H9 (cell line): Measurements from ENCODE around the gene KIAA1958. TPM values are rescaled to one million over a fixed set of nuclear protein-coding genes. Genes with fewer than 3 reads are reported as not detected.

Source experiments
- DNase-seq: peaks from one replicate; pipeline ENCODE4 v3.0.0-alpha.2; 2017
- H2AFZ ChIP-seq: one replicate; pipeline ENCODE4 v1.6.1; 2013; ENCODE audit warnings: mild to moderate bottlenecking, low read length, control low read depth, moderate library complexity
- H2AK5ac ChIP-seq: 2 replicates; pipeline ENCODE4 v1.6.1; 2013; ENCODE audit warnings: low read length, control low read depth, mixed read lengths; ENCODE audit not compliant: insufficient read length
- H2BK120ac ChIP-seq: one replicate; pipeline ENCODE4 v1.6.1; 2013; ENCODE audit warnings: low read depth, mild to moderate bottlenecking, low read length, control low read depth, inconsistent platforms; ENCODE audit not compliant: poor library complexity, severe bottlenecking
- H2BK12ac ChIP-seq: 2 replicates; pipeline ENCODE4 v1.6.1; 2013; ENCODE audit warnings: low read length, control low read depth, mixed read lengths, low read depth; ENCODE audit not compliant: insufficient read length
- H2BK15ac ChIP-seq: 2 replicates; pipeline ENCODE4 v1.6.1; 2013; ENCODE audit warnings: low read depth, low read length, control low read depth
- H2BK20ac ChIP-seq: one replicate; pipeline ENCODE4 v1.6.1; 2013; ENCODE audit warnings: low read depth, mild to moderate bottlenecking, low read length, control low read depth, inconsistent platforms; ENCODE audit not compliant: poor library complexity, severe bottlenecking
- H2BK5ac ChIP-seq: 2 replicates; pipeline ENCODE4 v1.6.1; 2013; ENCODE audit warnings: low read length, control low read depth, mixed read lengths; ENCODE audit not compliant: insufficient read length
- H3K14ac ChIP-seq: 2 replicates; pipeline ENCODE4 v1.6.1; 2013; ENCODE audit warnings: low read length, control low read depth; ENCODE audit not compliant: insufficient read depth
- H3K18ac ChIP-seq: 2 replicates; pipeline ENCODE4 v1.6.1; 2013; ENCODE audit warnings: low read depth, mild to moderate bottlenecking, mixed read lengths, low read length, control low read depth; ENCODE audit not compliant: insufficient read length
- H3K23ac ChIP-seq: 2 replicates; pipeline ENCODE4 v1.6.1; 2013; ENCODE audit warnings: low read length, control low read depth, mixed read lengths, low read depth; ENCODE audit not compliant: insufficient read length
- H3K23me2 ChIP-seq: 2 replicates; pipeline ENCODE4 v1.6.1; 2013; ENCODE audit warnings: low read depth, mild to moderate bottlenecking, mixed read lengths, low read length, control low read depth; ENCODE audit not compliant: insufficient read length, poor library complexity, severe bottlenecking
- H3K27ac ChIP-seq: 2 replicates; pipeline ENCODE4 v1.5.1; 2013; ENCODE audit warnings: low read length, control low read depth, mixed read lengths, low read depth; ENCODE audit not compliant: insufficient read length
- H3K27me3 ChIP-seq: 2 replicates; pipeline ENCODE4 v1.6.1; 2013; ENCODE audit warnings: low read length, control low read depth, inconsistent platforms; ENCODE audit not compliant: insufficient read depth
- H3K4ac ChIP-seq: 2 replicates; pipeline ENCODE4 v1.6.1; 2013; ENCODE audit warnings: low read depth, mild to moderate bottlenecking, control low read depth, inconsistent platforms, low read length, moderate library complexity
- H3K4me1 ChIP-seq: 2 replicates; pipeline ENCODE4 v1.6.1; 2013; ENCODE audit warnings: low read length, control low read depth, inconsistent platforms; ENCODE audit not compliant: insufficient read depth
- H3K4me2 ChIP-seq: 2 replicates; pipeline ENCODE4 v1.6.1; 2013; ENCODE audit warnings: low read length, control low read depth, mixed read lengths; ENCODE audit not compliant: insufficient read length, insufficient read depth
- H3K56ac ChIP-seq: 2 replicates; pipeline ENCODE4 v1.6.1; 2013; ENCODE audit warnings: low read depth, mild to moderate bottlenecking, mixed read lengths, low read length, control low read depth; ENCODE audit not compliant: insufficient read length
- H3K79me1 ChIP-seq: 2 replicates; pipeline ENCODE4 v1.6.1; 2013; ENCODE audit warnings: low read depth, mild to moderate bottlenecking, moderate library complexity, low read length, control low read depth, inconsistent platforms; ENCODE audit not compliant: insufficient read depth, poor library complexity, severe bottlenecking
- H3K79me2 ChIP-seq: 2 replicates; pipeline ENCODE4 v1.6.1; 2013; ENCODE audit warnings: low read length, control low read depth, inconsistent platforms; ENCODE audit not compliant: insufficient read depth
- H3K9ac ChIP-seq: 2 replicates; pipeline ENCODE4 v1.6.1; 2013; ENCODE audit warnings: low read length, control low read depth, mixed read lengths; ENCODE audit not compliant: insufficient read length; ENCODE audit errors: extremely low read depth
- H3K9me3 ChIP-seq: one replicate; pipeline ENCODE4 v1.6.1; 2013; ENCODE audit warnings: low read depth, low read length, inconsistent platforms; ENCODE audit not compliant: control insufficient read depth
- H3T11ph ChIP-seq: one replicate; pipeline ENCODE4 v1.6.1; 2013; ENCODE audit warnings: mild to moderate bottlenecking, low read length, control low read depth, inconsistent platforms
- H4K20me1 ChIP-seq: one replicate; pipeline ENCODE4 v1.6.1; 2013; ENCODE audit not compliant: control insufficient read depth, insufficient read length, insufficient read depth
- H4K5ac ChIP-seq: 2 replicates; pipeline ENCODE4 v1.6.1; 2013; ENCODE audit warnings: low read depth, mild to moderate bottlenecking, mixed read lengths, low read length, control low read depth; ENCODE audit not compliant: insufficient read length
- H4K8ac ChIP-seq: replicated peaks from 2 replicates; pipeline ENCODE4 v1.6.1; 2013; ENCODE audit warnings: low read length, control low read depth, mixed read lengths, low read depth; ENCODE audit not compliant: insufficient read length
- H4K91ac ChIP-seq: 2 replicates; pipeline ENCODE4 v1.6.1; 2013; ENCODE audit warnings: low read depth, mild to moderate bottlenecking, moderate library complexity, mixed read lengths, low read length, control low read depth; ENCODE audit not compliant: insufficient read length
- H3K27ac Mint-ChIP-seq, 3 experiments: 2 replicates in 2 of 3; 3 replicates in 1 of 3; pipeline ENCODE4 v1.8.0; 2020 to 2021; ENCODE audit warnings: mixed read lengths in 3 of 3, mild to moderate bottlenecking in 1 of 3, moderate library complexity in 1 of 3
- H3K27me3 Mint-ChIP-seq: 2 replicates; pipeline ENCODE4 v1.8.0; 2021; ENCODE audit warnings: low read depth, mild to moderate bottlenecking, moderate library complexity, mixed read lengths
- H3K36me3 Mint-ChIP-seq, 3 experiments: 2 replicates in 2 of 3; 3 replicates in 1 of 3; pipeline ENCODE4 v1.8.0; 2020 to 2021; ENCODE audit warnings: low read depth in 3 of 3, mixed read lengths in 3 of 3; ENCODE audit not compliant: insufficient read depth in 1 of 3
- H3K4me1 Mint-ChIP-seq, 2 experiments: 2 replicates each; pipeline ENCODE4 v1.8.0; 2020; ENCODE audit warnings: mixed read lengths in 2 of 2
- H3K4me3 Mint-ChIP-seq, 2 experiments: 2 replicates in 1 of 2; 3 replicates in 1 of 2; pipeline ENCODE4 v1.8.0; 2020 to 2021; ENCODE audit warnings: mild to moderate bottlenecking in 2 of 2, mixed read lengths in 2 of 2, moderate library complexity in 1 of 2
- H3K9me3 Mint-ChIP-seq, 2 experiments: 2 replicates in 1 of 2; 3 replicates in 1 of 2; pipeline ENCODE4 v1.8.0; 2020; ENCODE audit warnings: mild to moderate bottlenecking in 2 of 2, mixed read lengths in 2 of 2, moderate library complexity in 1 of 2
- CTCF ChIP-seq: fragments of 200-600 bp; sonication (generic); conservative IDR thresholded peaks from 3 replicates; pipeline ENCODE4 v1.8.0; 2021; ENCODE audit warnings: antibody characterized with exemption, mild to moderate bottlenecking
- WGBS: extraction: QIAGEN DNeasy Blood & Tissue Kit; methylation state at CpG from one replicate; pipeline ENCODE4 v1.1.7; 2013; ENCODE audit warnings: missing lambda C conversion rate, low lambda C conversion rate, mixed read lengths; ENCODE audit not compliant: insufficient read length; ENCODE audit errors: extremely low coverage; 5-methylcytosine and 5-hydroxymethylcytosine counted together
- total RNA-seq: library from RNA; stranded (reverse); gene quantifications from 2 replicates; pipeline ENCODE4 v1.2.1, GENCODE V29; 2021

The KIAA1958 gene
- total RNA-seq, 1 experiment from 2014 or later = 34.0 TPM

- Histone ChIP-seq H2AFZ (no peak overlapping the region), H4K20me1 (no peaks in the 10 kb centered on the region), H3T11ph (no peak overlapping the region), H3K27me3 (no peaks in the 10 kb centered on the region), H3K9ac (no peak overlapping the region), H3K4me2 (no peak overlapping the region), H3K18ac (no peak overlapping the region), H3K79me1 (peaks cover 4% of the 10 kb centered on the region), H3K23me2 (no peaks in the 10 kb centered on the region), H2AK5ac (no peak overlapping the region), H3K79me2 (peaks cover 8% of the 10 kb centered on the region; the same call in 1 of the 2 replicates), H2BK120ac (no peak overlapping the region), H2BK5ac (no peak overlapping the region), H4K5ac (no peak overlapping the region), H3K56ac (no peak overlapping the region), H2BK12ac (no peak overlapping the region), H2BK20ac (no peak overlapping the region), H3K4me1 (no peaks in the 10 kb centered on the region; the same call in 1 of the 2 replicates), H3K9me3 (no peaks in the 10 kb centered on the region), H2BK15ac (no peak overlapping the region), H3K14ac (no peak overlapping the region), H3K4ac (no peak overlapping the region), H3K27ac (no peak overlapping the region), H4K91ac (no peak overlapping the region), H3K23ac (no peak overlapping the region), H4K8ac (no peak overlapping the region)
- no peak overlapping the region for H3K4me3 Mint-ChIP-seq
- peaks cover under 1% of the 10 kb centered on the region in 3 experiments; a peak in 3 of 7 replicates for H3K36me3 Mint-ChIP-seq
- TF ChIP-seq CTCF = no peak
- no peaks in the 10 kb centered on the region for H3K27me3 Mint-ChIP-seq
- H3K4me1 Mint-ChIP-seq = peaks cover 15 to 23% of the 10 kb centered on the region in 2 experiments
- no peak overlapping the region for H3K27ac Mint-ChIP-seq
- DNase-seq = no peak
- no CpG with 5 or more reads among the region's 2 CpGs for WGBS
- H3K9me3 Mint-ChIP-seq = no peaks in the 10 kb centered on the region
These were observed 82.6 kb downstream of the KIAA1958 start for GRCh38 chr9:112569186-112569585.
